ENCODE data around the gene ACOXL.

GRCh38 chr2:111066062-111066593, 333.8 kb downstream of the ACOXL start:
- TF ChIP-seq POLR2A (IDR thresholded peaks at IDR 0.05): no peak
- no peak for TF ChIP-seq POLR2AphosphoS5 (IDR thresholded peaks at IDR 0.05)
- TF ChIP-seq, protein P1, sequence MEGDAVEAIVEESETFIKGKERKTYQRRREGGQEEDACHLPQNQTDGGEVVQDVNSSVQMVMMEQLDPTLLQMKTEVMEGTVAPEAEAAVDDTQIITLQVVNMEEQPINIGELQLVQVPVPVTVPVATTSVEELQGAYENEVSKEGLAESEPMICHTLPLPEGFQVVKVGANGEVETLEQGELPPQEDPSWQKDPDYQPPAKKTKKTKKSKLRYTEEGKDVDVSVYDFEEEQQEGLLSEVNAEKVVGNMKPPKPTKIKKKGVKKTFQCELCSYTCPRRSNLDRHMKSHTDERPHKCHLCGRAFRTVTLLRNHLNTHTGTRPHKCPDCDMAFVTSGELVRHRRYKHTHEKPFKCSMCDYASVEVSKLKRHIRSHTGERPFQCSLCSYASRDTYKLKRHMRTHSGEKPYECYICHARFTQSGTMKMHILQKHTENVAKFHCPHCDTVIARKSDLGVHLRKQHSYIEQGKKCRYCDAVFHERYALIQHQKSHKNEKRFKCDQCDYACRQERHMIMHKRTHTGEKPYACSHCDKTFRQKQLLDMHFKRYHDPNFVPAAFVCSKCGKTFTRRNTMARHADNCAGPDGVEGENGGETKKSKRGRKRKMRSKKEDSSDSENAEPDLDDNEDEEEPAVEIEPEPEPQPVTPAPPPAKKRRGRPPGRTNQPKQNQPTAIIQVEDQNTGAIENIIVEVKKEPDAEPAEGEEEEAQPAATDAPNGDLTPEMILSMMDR (IDR thresholded peaks at IDR 0.05): no peak

Data from transverse colon (tissue), 4 donors.